ENCODE measurements around the gene YIPF6. TPM values are rescaled to one million over a fixed set of nuclear protein-coding genes. Genes with fewer than 3 reads are reported as not detected.
A peak's percentile ranks its signal among the peaks of the same experiment; 100 is the strongest.
"Not testable (repeated sequence)": the region's sequence is repeated elsewhere in the genome, so short reads cannot be mapped to it uniquely, and the experiment has no call there.

The YIPF6 gene
- total RNA-seq, 1 experiment from 2014 or later, result 68.6 TPM

- Mint-ChIP-seq H3K9me3 (ENCODE audit: low read depth, unreplicated experiment) (no peaks in the 10 kb centered on the region), H3K36me3 (ENCODE audit: insufficient read depth, unreplicated experiment) (no peaks in the 10 kb centered on the region), H3K4me3 (ENCODE audit: low read depth, unreplicated experiment) (no peak overlapping the region), H3K27ac (ENCODE audit: unreplicated experiment) (no peak overlapping the region), H3K4me1 (ENCODE audit: low read depth, unreplicated experiment) (peaks cover 17% of the 10 kb centered on the region), H3K27me3 (ENCODE audit: unreplicated experiment) (no peaks in the 10 kb centered on the region)
- intact Hi-C loops (cut with micrococcal nuclease; ENCODE audit: unreplicated experiment), result no loop called here
- no peak for TF ChIP-seq CTCF (IDR thresholded peaks at IDR 0.05; ENCODE audit: unreplicated experiment)
- BruUV-seq (replicated peaks), result no TSS peak
- CTCF ChIA-PET, result interaction anchor here (0.9 kb wide), 1 partner anchor 291 kb away, joined by 4 read pairs; no protein-coding TSS in a partner anchor
- no peak for DNase-seq
Observed at GRCh38 chrX:68487924-68488323, 10.9 kb upstream of the YIPF6 start.

GRCh38 chrX:68488657-68489056 lies 10.2 kb upstream of the YIPF6 start:
- Mint-ChIP-seq H3K9me3 (ENCODE audit: low read depth, unreplicated experiment) (no peaks in the 10 kb centered on the region), H3K4me1 (ENCODE audit: low read depth, unreplicated experiment) (peaks cover 17% of the 10 kb centered on the region), H3K36me3 (ENCODE audit: insufficient read depth, unreplicated experiment) (no peaks in the 10 kb centered on the region), H3K27me3 (ENCODE audit: unreplicated experiment) (no peaks in the 10 kb centered on the region), H3K27ac (ENCODE audit: unreplicated experiment) (no peak overlapping the region), H3K4me3 (ENCODE audit: low read depth, unreplicated experiment) (no peak overlapping the region)
- TF ChIP-seq CTCF (IDR thresholded peaks at IDR 0.05; ENCODE audit: unreplicated experiment), result no peak
- peak; percentile 28 for DNase-seq
- intact Hi-C loops (cut with micrococcal nuclease; ENCODE audit: unreplicated experiment), result no loop called here
- BruUV-seq (replicated peaks), result no TSS peak
- CTCF ChIA-PET, result interaction anchor here (0.9 kb wide), 1 partner anchor 292 kb away, joined by 4 read pairs; no protein-coding TSS in a partner anchor

GRCh38 chrX:68490644-68491043 lies 8.2 kb upstream of the YIPF6 start:
- Mint-ChIP-seq H3K9me3 (ENCODE audit: low read depth, unreplicated experiment) (no peaks in the 10 kb centered on the region), H3K4me1 (ENCODE audit: low read depth, unreplicated experiment) (peaks cover 17% of the 10 kb centered on the region), H3K27me3 (ENCODE audit: unreplicated experiment) (no peaks in the 10 kb centered on the region), H3K4me3 (ENCODE audit: low read depth, unreplicated experiment) (peak overlapping the region; percentile 33), H3K27ac (ENCODE audit: unreplicated experiment) (peak overlapping the region; percentile 55), H3K36me3 (ENCODE audit: insufficient read depth, unreplicated experiment) (no peaks in the 10 kb centered on the region)
- CTCF ChIA-PET, result interaction anchor here (0.6 to 2.3 kb wide), 5 partner anchors 9 to 802 kb away, joined by 3 to 17 read pairs (median 4); no protein-coding TSS in a partner anchor
- peak; percentile 41 for DNase-seq
- TF ChIP-seq CTCF (IDR thresholded peaks at IDR 0.05; ENCODE audit: unreplicated experiment), result peak; percentile 26
- intact Hi-C loops (cut with micrococcal nuclease; ENCODE audit: unreplicated experiment), result loop anchor here (1.0 kb wide), 1 partner anchor 293 kb away; no protein-coding TSS in a partner anchor
- no TSS peak for BruUV-seq (replicated peaks)

- H3K27ac Mint-ChIP-seq (ENCODE audit: unreplicated experiment), result no peak overlapping the region
- CTCF ChIA-PET, result no interaction called here
- no TSS peak for BruUV-seq (replicated peaks)
- H3K27me3 Mint-ChIP-seq (ENCODE audit: unreplicated experiment), result no peaks in the 10 kb centered on the region
- H3K36me3 Mint-ChIP-seq (ENCODE audit: insufficient read depth, unreplicated experiment), result peaks cover 2% of the 10 kb centered on the region
- TF ChIP-seq CTCF (IDR thresholded peaks at IDR 0.05; ENCODE audit: unreplicated experiment), result no peak
- H3K4me3 Mint-ChIP-seq (ENCODE audit: low read depth, unreplicated experiment), result no peak overlapping the region
- H3K9me3 Mint-ChIP-seq (ENCODE audit: low read depth, unreplicated experiment), result no peaks in the 10 kb centered on the region
- peaks cover 17% of the 10 kb centered on the region for H3K4me1 Mint-ChIP-seq (ENCODE audit: low read depth, unreplicated experiment)
- DNase-seq, result no peak
- intact Hi-C loops (cut with micrococcal nuclease; ENCODE audit: unreplicated experiment), result no loop called here
Observed at GRCh38 chrX:68492583-68492982, 6.3 kb upstream of the YIPF6 start.

- H3K9me3 Mint-ChIP-seq (ENCODE audit: low read depth, unreplicated experiment); DNase-seq; H3K4me1 Mint-ChIP-seq (ENCODE audit: low read depth, unreplicated experiment); intact Hi-C loops (cut with micrococcal nuclease; ENCODE audit: unreplicated experiment); CTCF ChIA-PET; H3K27ac Mint-ChIP-seq (ENCODE audit: unreplicated experiment); H3K4me3 Mint-ChIP-seq (ENCODE audit: low read depth, unreplicated experiment); H3K27me3 Mint-ChIP-seq (ENCODE audit: unreplicated experiment); BruUV-seq (replicated peaks): not testable (repeated sequence)
- H3K36me3 Mint-ChIP-seq (ENCODE audit: insufficient read depth, unreplicated experiment), result peaks cover 14% of the 10 kb centered on the region
Observed at GRCh38 chrX:68493776-68494175, 5.1 kb upstream of the YIPF6 start.
